ENCODE data around the gene TLR9.
"Not testable (repeated sequence)": the region's sequence is repeated elsewhere in the genome, so short reads cannot be mapped to it uniquely, and the experiment has no call there.

Gene TLR9

GRCh38 chr3:52194485-52195290 lies 30.8 kb downstream of the TLR9 start:
- no peak for DNase-seq

GRCh38 chr3:52193065-52193464 lies 32.4 kb downstream of the TLR9 start:
- no peak for DNase-seq

GRCh38 chr3:52191663-52192062 lies 33.8 kb downstream of the TLR9 start:
- DNase-seq, result no peak

GRCh38 chr3:52190294-52191074 lies 35.0 kb downstream of the TLR9 start:
- no peak for DNase-seq

GRCh38 chr3:52188556-52188955 lies 36.9 kb downstream of the TLR9 start:
- no peak for DNase-seq

GRCh38 chr3:52186729-52187128 lies 38.7 kb downstream of the TLR9 start:
- no peak for DNase-seq

GRCh38 chr3:52185837-52186236 lies 39.6 kb downstream of the TLR9 start:
- no peak for DNase-seq

GRCh38 chr3:52185311-52185710 lies 40.1 kb downstream of the TLR9 start:
- DNase-seq, result no peak

- DNase-seq, result no peak
Measured at GRCh38 chr3:52184690-52185089, 40.8 kb downstream of the TLR9 start.

GRCh38 chr3:52183786-52184445 lies 41.5 kb downstream of the TLR9 start:
- DNase-seq, result no peak

- no peak for DNase-seq
Measured at GRCh38 chr3:52182691-52183090, 42.8 kb downstream of the TLR9 start.

GRCh38 chr3:52182196-52182595 lies 43.2 kb downstream of the TLR9 start:
- DNase-seq, result no peak

- DNase-seq, result no peak
Measured at GRCh38 chr3:52181543-52181942, 43.9 kb downstream of the TLR9 start.

GRCh38 chr3:52178537-52178936 lies 46.9 kb downstream of the TLR9 start:
- no peak for DNase-seq

GRCh38 chr3:52178126-52178525 lies 47.3 kb downstream of the TLR9 start:
- DNase-seq, result not testable (repeated sequence)

- no peak for DNase-seq
Measured at GRCh38 chr3:52177701-52178042, 47.8 kb downstream of the TLR9 start.

GRCh38 chr3:52176951-52177700 lies 48.3 kb downstream of the TLR9 start:
- no peak for DNase-seq

GRCh38 chr3:52176180-52176752 lies 49.2 kb downstream of the TLR9 start:
- DNase-seq, result no peak

- DNase-seq, result no peak
Measured at GRCh38 chr3:52175416-52176179, 49.8 kb downstream of the TLR9 start.

GRCh38 chr3:52174896-52175295 lies 50.5 kb downstream of the TLR9 start:
- no peak for DNase-seq

GRCh38 chr3:52173101-52173500 lies 52.3 kb downstream of the TLR9 start:
- no peak for DNase-seq

GRCh38 chr3:52172262-52172757 lies 53.1 kb downstream of the TLR9 start:
- no peak for DNase-seq
